HepG2 (cell line): ENCODE results near the gene DLG2. TPM values are rescaled to one million over a fixed set of nuclear protein-coding genes. Genes with fewer than 3 reads are reported as not detected.

ENCODE experiments used
- ATAC-seq: fragments of 200-7000 bp; cut with Tn5 transposase; 3 replicates; pipeline ENCODE4 v1.9.1; 2020; ENCODE audit warnings: mild to moderate bottlenecking, moderate library complexity
- BruUV-seq: library from RNA; stranded (reverse); fragments of 400-500 nt; replicated peaks from 2 replicates; lab custom pipeline; 2021; lab: Mats Ljungman, UMichigan
- CTCF ChIA-PET: fragments of 300-600 bp; formaldehyde crosslinking; extraction: SDS; loops from one replicate; lab custom pipeline; 2021; ENCODE audit warnings: low total read pairs, inconsistent platforms, low intra/inter-chr PET ratio; lab: Yijun Ruan, JAX
- POLR2A ChIA-PET: fragments of 350-600 bp; sonication (Branson Sonifier 250); formaldehyde crosslinking; loops from one replicate; lab custom pipeline; 2020; ENCODE audit warnings: antibody characterized with exemption, inconsistent platforms; lab: Yijun Ruan, JAX
- DNase-seq: peaks from one replicate; pipeline ENCODE4 v3.0.0-alpha.2; 2015; ENCODE audit warnings: low spot score
- FAIRE-seq: peaks from 3 replicates; lab custom pipeline; 2011; peaks lifted over from hg19 to GRCh38; lab: Jason Lieb, UNC
- H2AFZ ChIP-seq: one replicate; pipeline ENCODE4 v1.6.1; 2011; ENCODE audit warnings: low read length, inconsistent platforms
- H3K27ac ChIP-seq: fragments of 300-600 bp; 3 replicates; pipeline ENCODE4 v1.8.0; 2011; ENCODE audit warnings: mixed run types, mild to moderate bottlenecking, mixed read lengths, low read length, inconsistent platforms; ENCODE audit not compliant: insufficient read depth; ENCODE audit errors: extremely low read length
- H3K27me3 ChIP-seq, 2 experiments: fragments of 200-600 bp in 1 of 2; 2 replicates in 1 of 2; 3 replicates in 1 of 2; pipeline versions ENCODE4 v1.6.0 to v1.8.0; 2011; ENCODE audit warnings: low read length in 2 of 2, mild to moderate bottlenecking in 2 of 2, moderate library complexity in 2 of 2, inconsistent platforms in 1 of 2; ENCODE audit not compliant: insufficient read depth in 2 of 2, control insufficient read depth in 1 of 2
- H3K36me3 ChIP-seq, 2 experiments: fragments of 200-600 bp in 1 of 2; replicated peaks in 1 of 2; 2 replicates in 1 of 2; 3 replicates in 1 of 2; pipeline versions ENCODE4 v1.5.1 to v1.8.0; 2011; ENCODE audit warnings: low read length in 2 of 2, inconsistent platforms in 1 of 2; ENCODE audit not compliant: insufficient read depth in 2 of 2, control insufficient read depth in 1 of 2
- H3K4me1 ChIP-seq: 2 replicates; pipeline ENCODE4 v1.5.1; 2012; ENCODE audit warnings: low read length, inconsistent platforms; ENCODE audit not compliant: insufficient read depth
- H3K4me2 ChIP-seq: 2 replicates; pipeline ENCODE4 v1.6.0; 2011; ENCODE audit warnings: low read depth, low read length, inconsistent platforms
- H3K4me3 ChIP-seq, 3 experiments: fragments of 200-600 bp in 1 of 3; sonication (generic), shearing (Covaris generic) in 1 of 3; replicated peaks in 1 of 3; 2 replicates each; pipeline ENCODE4 v1.5.1; 2011 to 2016; ENCODE audit warnings: low read length in 3 of 3, inconsistent platforms in 2 of 3, low read depth in 2 of 3, mild to moderate bottlenecking in 2 of 3, control low read depth in 1 of 3, mixed read lengths in 1 of 3; ENCODE audit not compliant: insufficient read depth in 1 of 3
- H3K79me2 ChIP-seq: one replicate; pipeline ENCODE4 v1.6.1; 2011; ENCODE audit warnings: low read length, inconsistent platforms; ENCODE audit not compliant: insufficient read depth
- H3K9ac ChIP-seq: 2 replicates; pipeline ENCODE4 v1.6.0; 2011; ENCODE audit warnings: mild to moderate bottlenecking, low read depth, low read length, inconsistent platforms; ENCODE audit not compliant: insufficient read depth
- H3K9me3 ChIP-seq: 2 replicates; pipeline ENCODE4 v1.5.1; 2012; ENCODE audit warnings: mild to moderate bottlenecking, low read length
- H4K20me1 ChIP-seq: 2 replicates; pipeline ENCODE4 v1.6.0; 2011; ENCODE audit warnings: inconsistent platforms, mild to moderate bottlenecking, low read length, moderate library complexity; ENCODE audit not compliant: insufficient read depth
- HOXA3 ChIP-seq: sonication (generic); formaldehyde crosslinking; IDR thresholded peaks from 2 replicates; pipeline ENCODE4 v1.5.0; 2020; ENCODE audit warnings: missing genetic modification reagents
- MZF1 ChIP-seq: sonication (generic); formaldehyde crosslinking; IDR thresholded peaks from 2 replicates; pipeline ENCODE4 v1.8.1; 2023; ENCODE audit warnings: mild to moderate bottlenecking, missing genetic modification reagents, borderline replicate concordance
- NAIF1 ChIP-seq: sonication (generic); formaldehyde crosslinking; IDR thresholded peaks from 2 replicates; pipeline ENCODE4 v1.5.0; 2020; ENCODE audit warnings: mild to moderate bottlenecking, missing genetic modification reagents, borderline replicate concordance
- PCBP1 ChIP-seq: fragments of 200-400 bp; formaldehyde crosslinking; IDR thresholded peaks from 2 replicates; pipeline ENCODE4 v1.6.1; 2017; ENCODE audit warnings: mild to moderate bottlenecking, low read depth, low read length, borderline replicate concordance
- RELA ChIP-seq: sonication (generic); formaldehyde crosslinking; IDR thresholded peaks from 2 replicates; pipeline ENCODE4 v1.4.0; 2020; ENCODE audit warnings: missing genetic modification reagents
- ZBTB1 ChIP-seq: sonication (generic); formaldehyde crosslinking; IDR thresholded peaks from 2 replicates; pipeline ENCODE4 v1.4.0; 2020; ENCODE audit warnings: missing genetic modification reagents, borderline replicate concordance
- ZFYVE20 ChIP-seq: sonication (generic); formaldehyde crosslinking; IDR thresholded peaks from 2 replicates; pipeline ENCODE4 v1.8.0; 2023; ENCODE audit warnings: low read depth, mild to moderate bottlenecking, moderate library complexity, missing genetic modification reagents, borderline replicate concordance
- ZNF292 ChIP-seq: sonication (generic); formaldehyde crosslinking; IDR thresholded peaks from 2 replicates; pipeline ENCODE4 v1.8.1; 2022; ENCODE audit warnings: mild to moderate bottlenecking, low read depth, missing genetic modification reagents, borderline replicate concordance
- ZNF33A ChIP-seq: sonication (generic); formaldehyde crosslinking; IDR thresholded peaks from 2 replicates; pipeline ENCODE4 v1.5.1; 2020; ENCODE audit warnings: missing genetic modification reagents, mild to moderate bottlenecking, moderate library complexity, borderline replicate concordance
- ZNF619 ChIP-seq: sonication (generic); formaldehyde crosslinking; IDR thresholded peaks from 2 replicates; pipeline ENCODE4 v1.4.0; 2020; ENCODE audit warnings: mild to moderate bottlenecking, missing genetic modification reagents
- ZSCAN9 ChIP-seq: IDR thresholded peaks from 2 replicates; pipeline ENCODE4 v1.6.1; 2016; ENCODE audit warnings: borderline replicate concordance
- WGBS: methylation state at CpG from one replicate; pipeline ENCODE4 v1.1.6; 2017; ENCODE audit warnings: low lambda C conversion rate; 5-methylcytosine and 5-hydroxymethylcytosine counted together
- in situ Hi-C: cut with HindIII; loops from 2 replicates; pipeline ENCODE4 v1.10.0; 2017; ENCODE audit warnings: low pct_unique_long_range_greater_than_20kb; ENCODE audit not compliant: extremely low pct_ligation_motif_present
- intact Hi-C: fragments of 100-400 bp; cut with micrococcal nuclease; formaldehyde crosslinking; loops from one replicate; pipeline ENCODE4 v1.10.0; 2022; ENCODE audit not compliant: unreplicated experiment
- polyA plus RNA-seq, 8 experiments: library from polyadenylated mRNA; depleted of rRNA in 3 of 8; stranded (reverse) in 7 of 8; unstranded in 1 of 8; fragments of >200 nt; fragmentation: Illumina TruSeq in 4 of 8; extraction: Trizol in 4 of 8; gene quantifications; 2 replicates each; pipeline versions ENCODE4 v1.2.1 to v1.2.3, GENCODE V29; 2011 to 2016; ENCODE audit warnings: low read depth in 4 of 8, missing spikeins in 1 of 8, mixed read lengths in 1 of 8; ENCODE audit not compliant: insufficient read depth in 1 of 8
- total RNA-seq, 5 experiments: library from RNA; depleted of rRNA; stranded (reverse); fragments of >200 nt; fragmentation: Illumina TruSeq; extraction: Trizol; gene quantifications; 2 replicates each; pipeline ENCODE4 v1.2.3, GENCODE V29; 2016; ENCODE audit warnings: low read depth in 1 of 5
- TF ChIP-seq, protein P1 (sequence below): sonication (generic); formaldehyde crosslinking; IDR thresholded peaks from 2 replicates; pipeline ENCODE4 v1.4.0; 2020; ENCODE audit warnings: missing genetic modification reagents
- TF ChIP-seq, protein P2 (sequence below): sonication (generic); formaldehyde crosslinking; IDR thresholded peaks from 2 replicates; pipeline ENCODE4 v1.4.0; 2020; ENCODE audit warnings: mild to moderate bottlenecking, missing genetic modification reagents
- TF ChIP-seq, protein P3 (sequence below): sonication (generic); formaldehyde crosslinking; IDR thresholded peaks from 2 replicates; pipeline ENCODE4 v1.8.0; 2022; ENCODE audit warnings: mild to moderate bottlenecking, missing genetic modification reagents, moderate library complexity

DLG2 gene
- total and polyA plus RNA-seq, 2 of the 13 experiments (the other 11 are each of a cell fraction or from before 2014, with no cell fraction given), result 0.46 to 1.0 TPM

DNA sequence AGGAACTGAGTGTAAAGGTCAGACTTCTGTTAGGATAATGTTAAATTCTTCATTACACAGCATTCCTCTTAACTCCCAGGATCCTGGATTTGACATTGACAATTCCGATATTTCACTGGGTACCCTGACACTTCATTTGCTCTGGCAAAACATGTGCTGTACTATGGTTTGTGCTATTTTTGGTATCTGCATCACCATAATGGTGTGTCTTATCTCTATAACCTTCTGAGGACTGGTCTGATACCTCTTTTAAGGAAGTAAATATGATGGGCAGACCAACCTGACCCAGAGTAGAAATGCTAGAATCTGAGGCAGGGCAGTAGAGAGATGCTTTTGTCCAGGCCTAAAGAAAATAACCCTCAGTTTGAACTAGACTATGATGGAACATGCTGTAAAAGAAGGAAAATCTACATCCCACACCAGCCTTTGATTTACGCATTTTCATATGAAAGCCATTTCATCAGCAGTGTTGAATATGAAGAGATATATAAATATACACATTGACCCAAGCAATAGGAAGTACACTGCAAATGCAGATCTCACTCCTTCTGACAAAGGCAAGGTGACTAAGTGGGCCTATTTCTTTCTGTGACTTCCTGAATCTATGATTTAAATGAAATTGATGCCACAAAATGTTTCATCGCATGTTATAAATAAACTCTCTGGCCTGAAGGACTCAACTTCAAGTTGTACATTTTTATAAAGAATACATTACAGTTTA is 966.7 kb downstream of the DLG2 start:
- H3K4me3 ChIP-seq, result no peak overlapping the region
- no peaks in the 10 kb centered on the region for H3K4me1 ChIP-seq
- H3K9me3 ChIP-seq, result no peaks in the 10 kb centered on the region
- no peak overlapping the region for H3K9ac ChIP-seq
- H4K20me1 ChIP-seq, result no peaks in the 10 kb centered on the region
- DNase-seq, result no peak
- TF ChIP-seq ZFYVE20 (CRISPR knock-in tag), result no peak
- no peak for TF ChIP-seq NAIF1 (CRISPR knock-in tag)
- TF ChIP-seq ZNF33A, result no peak
- no peak for TF ChIP-seq ZSCAN9 (CRISPR knock-in tag)
- TF ChIP-seq RELA, result no peak
- TF ChIP-seq ZNF292 (CRISPR knock-in tag), result no peak
- no peak for TF ChIP-seq ZBTB1
- no peak for TF ChIP-seq ZNF619 (CRISPR knock-in tag)
- TF ChIP-seq, all 625 proteins: peak for 0
- no peak for ATAC-seq
- ChIA-PET POLR2A (no interaction called here), CTCF (no interaction called here)
- H3K4me2 ChIP-seq, result no peak overlapping the region
- H3K27me3 ChIP-seq, result no peaks in the 10 kb centered on the region
- no peak overlapping the region for H3K27ac ChIP-seq
- no peak overlapping the region for H2AFZ ChIP-seq
- WGBS, result 48% methylated on average over 3 of the region's 3 CpGs
- no peak for FAIRE-seq
- no peaks in the 10 kb centered on the region for H3K79me2 ChIP-seq
- no TSS peak for BruUV-seq
- no peaks in the 10 kb centered on the region for H3K36me3 ChIP-seq
- intact Hi-C loops (no loop called here), in situ Hi-C loops (no loop called here)

DNA sequence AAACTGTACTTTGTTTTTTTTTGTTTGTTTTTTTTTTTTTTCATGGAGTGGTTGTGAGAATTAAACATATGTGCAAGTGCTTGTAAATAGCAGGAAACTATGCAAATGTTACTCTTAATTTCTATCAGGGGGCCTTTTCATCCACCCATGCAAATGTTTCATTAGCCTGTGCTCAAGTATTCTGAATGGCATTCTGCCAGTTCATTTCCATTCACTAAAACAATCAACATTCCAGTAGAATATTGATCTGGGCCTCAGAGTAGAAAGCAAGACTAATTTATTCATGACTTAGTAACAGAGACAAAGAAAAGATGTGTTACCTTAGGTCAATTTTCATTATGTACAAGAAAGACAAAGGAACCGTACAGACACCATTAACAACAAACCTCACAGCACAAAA is 971.4 kb downstream of the DLG2 start:
- Histone ChIP-seq H3K4me2 (no peak overlapping the region), H3K4me1 (no peaks in the 10 kb centered on the region), H4K20me1 (no peaks in the 10 kb centered on the region), H3K36me3 (no peaks in the 10 kb centered on the region), H2AFZ (no peak overlapping the region), H3K9me3 (no peaks in the 10 kb centered on the region), H3K27ac (no peak overlapping the region), H3K79me2 (no peaks in the 10 kb centered on the region), H3K4me3 (no peak overlapping the region), H3K9ac (no peak overlapping the region), H3K27me3 (no peaks in the 10 kb centered on the region)
- no peak for DNase-seq
- CTCF ChIA-PET, result no interaction called here
- 47% methylated on average over 1 of the region's 1 CpG for WGBS
- BruUV-seq, result no TSS peak
- no peak for ATAC-seq
- intact Hi-C loops (no loop called here), in situ Hi-C loops (no loop called here)
- no peak for FAIRE-seq
- POLR2A ChIA-PET, result no interaction called here
- no peak for TF ChIP-seq HOXA3 (CRISPR knock-in tag)
- TF ChIP-seq, protein P1, sequence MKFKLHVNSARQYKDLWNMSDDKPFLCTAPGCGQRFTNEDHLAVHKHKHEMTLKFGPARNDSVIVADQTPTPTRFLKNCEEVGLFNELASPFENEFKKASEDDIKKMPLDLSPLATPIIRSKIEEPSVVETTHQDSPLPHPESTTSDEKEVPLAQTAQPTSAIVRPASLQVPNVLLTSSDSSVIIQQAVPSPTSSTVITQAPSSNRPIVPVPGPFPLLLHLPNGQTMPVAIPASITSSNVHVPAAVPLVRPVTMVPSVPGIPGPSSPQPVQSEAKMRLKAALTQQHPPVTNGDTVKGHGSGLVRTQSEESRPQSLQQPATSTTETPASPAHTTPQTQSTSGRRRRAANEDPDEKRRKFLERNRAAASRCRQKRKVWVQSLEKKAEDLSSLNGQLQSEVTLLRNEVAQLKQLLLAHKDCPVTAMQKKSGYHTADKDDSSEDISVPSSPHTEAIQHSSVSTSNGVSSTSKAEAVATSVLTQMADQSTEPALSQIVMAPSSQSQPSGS (CRISPR knock-in tag), result no peak
- TF ChIP-seq, protein P2, sequence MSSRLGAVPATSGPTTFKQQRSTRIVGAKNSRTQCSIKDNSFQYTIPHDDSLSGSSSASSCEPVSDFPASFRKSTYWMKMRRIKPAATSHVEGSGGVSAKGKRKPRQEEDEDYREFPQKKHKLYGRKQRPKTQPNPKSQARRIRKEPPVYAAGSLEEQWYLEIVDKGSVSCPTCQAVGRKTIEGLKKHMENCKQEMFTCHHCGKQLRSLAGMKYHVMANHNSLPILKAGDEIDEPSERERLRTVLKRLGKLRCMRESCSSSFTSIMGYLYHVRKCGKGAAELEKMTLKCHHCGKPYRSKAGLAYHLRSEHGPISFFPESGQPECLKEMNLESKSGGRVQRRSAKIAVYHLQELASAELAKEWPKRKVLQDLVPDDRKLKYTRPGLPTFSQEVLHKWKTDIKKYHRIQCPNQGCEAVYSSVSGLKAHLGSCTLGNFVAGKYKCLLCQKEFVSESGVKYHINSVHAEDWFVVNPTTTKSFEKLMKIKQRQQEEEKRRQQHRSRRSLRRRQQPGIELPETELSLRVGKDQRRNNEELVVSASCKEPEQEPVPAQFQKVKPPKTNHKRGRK (CRISPR knock-in tag), result no peak
- TF ChIP-seq MZF1, result no peak
- TF ChIP-seq, protein P3, sequence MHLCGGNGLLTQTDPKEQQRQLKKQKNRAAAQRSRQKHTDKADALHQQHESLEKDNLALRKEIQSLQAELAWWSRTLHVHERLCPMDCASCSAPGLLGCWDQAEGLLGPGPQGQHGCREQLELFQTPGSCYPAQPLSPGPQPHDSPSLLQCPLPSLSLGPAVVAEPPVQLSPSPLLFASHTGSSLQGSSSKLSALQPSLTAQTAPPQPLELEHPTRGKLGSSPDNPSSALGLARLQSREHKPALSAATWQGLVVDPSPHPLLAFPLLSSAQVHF (CRISPR knock-in tag), result no peak
- no peak for TF ChIP-seq PCBP1
